Measurements from ENCODE around the gene PGAP1. TPM values are rescaled to one million over a fixed set of nuclear protein-coding genes. Genes with fewer than 3 reads are reported as not detected.

Gene PGAP1
- total RNA-seq, 2 donors from 2014 or later = 15.3 to 38.2 TPM

DNA sequence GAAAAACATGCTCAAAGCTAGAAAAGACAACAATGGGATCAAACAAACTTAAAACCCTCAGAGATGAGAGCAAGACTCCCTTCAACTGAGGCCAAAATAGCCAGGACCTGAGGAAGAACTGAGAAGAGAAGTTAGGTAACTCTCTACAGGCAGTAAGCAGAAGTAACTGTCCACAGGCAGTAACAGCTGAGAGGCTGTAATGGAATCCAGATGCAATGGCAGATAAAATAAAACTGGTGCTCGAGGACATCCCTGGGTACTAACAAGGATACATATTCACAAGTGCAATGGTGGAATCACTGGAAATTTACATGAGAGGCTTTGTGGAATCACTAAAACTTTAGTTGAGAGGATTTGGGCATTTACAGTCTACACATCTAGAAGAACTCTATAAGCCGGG, 86.9 kb downstream of the PGAP1 start:
- no peaks in the 10 kb centered on the region for H3K9me3 ChIP-seq
- DNase-seq (ENCODE audit: low spot score) (no peak), ATAC-seq (ENCODE audit: insufficient number of reproducible peaks, low FRiP score, low read depth) (no peak)
- no peaks in the 10 kb centered on the region for H3K36me3 ChIP-seq
- TF ChIP-seq, protein P1, sequence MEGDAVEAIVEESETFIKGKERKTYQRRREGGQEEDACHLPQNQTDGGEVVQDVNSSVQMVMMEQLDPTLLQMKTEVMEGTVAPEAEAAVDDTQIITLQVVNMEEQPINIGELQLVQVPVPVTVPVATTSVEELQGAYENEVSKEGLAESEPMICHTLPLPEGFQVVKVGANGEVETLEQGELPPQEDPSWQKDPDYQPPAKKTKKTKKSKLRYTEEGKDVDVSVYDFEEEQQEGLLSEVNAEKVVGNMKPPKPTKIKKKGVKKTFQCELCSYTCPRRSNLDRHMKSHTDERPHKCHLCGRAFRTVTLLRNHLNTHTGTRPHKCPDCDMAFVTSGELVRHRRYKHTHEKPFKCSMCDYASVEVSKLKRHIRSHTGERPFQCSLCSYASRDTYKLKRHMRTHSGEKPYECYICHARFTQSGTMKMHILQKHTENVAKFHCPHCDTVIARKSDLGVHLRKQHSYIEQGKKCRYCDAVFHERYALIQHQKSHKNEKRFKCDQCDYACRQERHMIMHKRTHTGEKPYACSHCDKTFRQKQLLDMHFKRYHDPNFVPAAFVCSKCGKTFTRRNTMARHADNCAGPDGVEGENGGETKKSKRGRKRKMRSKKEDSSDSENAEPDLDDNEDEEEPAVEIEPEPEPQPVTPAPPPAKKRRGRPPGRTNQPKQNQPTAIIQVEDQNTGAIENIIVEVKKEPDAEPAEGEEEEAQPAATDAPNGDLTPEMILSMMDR (IDR thresholded peaks at IDR 0.05) = no peak
- no peaks in the 10 kb centered on the region for H3K4me1 ChIP-seq (ENCODE audit: control insufficient read depth in 1 of 2, low read depth in 2 of 2)
- no peak overlapping the region for H3K27ac ChIP-seq
- H3K27me3 ChIP-seq (replicated peaks; ENCODE audit: insufficient read depth) = no peaks in the 10 kb centered on the region
- no peak overlapping the region for H3K4me3 ChIP-seq

DNA sequence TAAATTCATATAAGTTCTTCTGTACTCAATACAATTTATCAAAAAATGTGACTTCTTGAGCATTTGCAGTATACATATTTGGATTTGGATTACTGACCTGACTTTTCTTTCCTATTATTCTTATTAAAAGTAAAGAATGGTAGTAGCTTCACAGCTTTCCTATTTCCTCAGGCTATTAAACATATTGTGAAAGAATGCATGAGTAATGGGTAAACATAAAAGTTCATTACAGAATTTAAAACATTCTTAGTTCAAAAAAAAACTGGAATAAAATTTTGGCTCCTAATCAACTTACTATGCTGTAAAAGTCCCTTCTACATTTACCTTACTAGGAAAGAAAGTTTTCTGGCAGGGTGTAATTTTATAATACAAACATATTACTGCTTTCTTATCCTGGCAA, 90.1 kb downstream of the PGAP1 start:
- ATAC-seq (ENCODE audit: insufficient number of reproducible peaks, low FRiP score, low read depth) = no peak
- Histone ChIP-seq H3K27ac (no peak overlapping the region), H3K27me3 (replicated peaks; ENCODE audit: insufficient read depth) (no peaks in the 10 kb centered on the region), H3K9me3 (no peaks in the 10 kb centered on the region), H3K36me3 (no peaks in the 10 kb centered on the region), H3K4me1 (ENCODE audit: control insufficient read depth in 1 of 2, low read depth in 2 of 2) (no peaks in the 10 kb centered on the region), H3K4me3 (no peak overlapping the region)
- TF ChIP-seq, protein P1 (IDR thresholded peaks at IDR 0.05) = no peak
- DNase-seq (ENCODE audit: low spot score) = no peak

DNA sequence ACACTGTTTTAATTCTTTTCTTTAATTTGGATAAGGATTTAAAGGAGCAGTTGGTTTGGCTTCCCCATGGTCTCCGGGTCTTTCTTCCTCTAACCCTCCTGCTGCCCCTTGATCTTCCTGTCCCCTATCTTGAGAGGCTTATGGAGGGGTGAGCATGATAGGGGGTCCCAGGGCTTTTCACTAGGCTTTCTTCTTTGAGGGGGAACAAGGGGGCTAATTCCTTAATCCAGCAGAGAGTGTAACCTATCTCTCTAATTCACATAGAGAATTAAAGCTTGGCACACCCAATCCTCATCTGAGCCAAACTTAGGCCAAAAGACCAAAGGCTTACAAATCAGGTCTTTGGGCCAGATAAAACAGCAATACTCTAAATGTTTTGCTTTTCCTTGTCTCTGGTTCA, 95.8 kb downstream of the PGAP1 start:
- Histone ChIP-seq H3K27me3 (replicated peaks; ENCODE audit: insufficient read depth) (no peaks in the 10 kb centered on the region), H3K36me3 (no peaks in the 10 kb centered on the region)
- ATAC-seq (ENCODE audit: insufficient number of reproducible peaks, low FRiP score, low read depth) = no peak

DNA sequence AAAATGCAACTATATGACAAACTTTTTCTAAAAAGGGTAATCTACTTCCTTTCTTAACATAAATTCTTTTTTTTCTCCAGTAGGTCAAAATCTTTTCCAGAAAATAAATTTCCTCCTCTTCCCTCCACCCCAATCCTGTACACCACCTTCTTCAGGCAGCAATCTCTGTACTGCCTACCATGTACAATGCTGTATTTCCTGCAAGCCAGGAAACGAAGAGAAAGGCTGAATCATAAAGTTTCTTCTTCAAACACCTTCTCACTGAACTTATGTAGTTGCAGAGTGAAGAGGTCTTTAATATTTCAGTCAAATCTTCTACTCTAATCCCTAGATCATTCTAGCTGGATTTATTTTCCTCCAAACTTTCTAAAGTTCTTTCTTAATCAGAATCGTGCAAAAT, 99.2 kb downstream of the PGAP1 start:
- H3K4me3 ChIP-seq = no peak overlapping the region
- H3K4me1 ChIP-seq (ENCODE audit: control insufficient read depth in 1 of 2, low read depth in 2 of 2) = peaks cover 3 to 10% of the 10 kb centered on the region in 2 donors
- H3K27ac ChIP-seq = no peak overlapping the region
- DNase-seq (ENCODE audit: low spot score) = no peak
- TF ChIP-seq, protein P1 (IDR thresholded peaks at IDR 0.05) = no peak
- H3K9me3 ChIP-seq = no peaks in the 10 kb centered on the region
- H3K36me3 ChIP-seq = no peaks in the 10 kb centered on the region
- no peak for ATAC-seq (ENCODE audit: insufficient number of reproducible peaks, low FRiP score, low read depth)
- H3K27me3 ChIP-seq (replicated peaks; ENCODE audit: insufficient read depth) = no peaks in the 10 kb centered on the region

More for the DNA sequence above, 95.8 kb downstream of the PGAP1 start:
- Histone ChIP-seq H3K9me3 (no peaks in the 10 kb centered on the region), H3K27ac (no peak overlapping the region), H3K4me1 (ENCODE audit: control insufficient read depth in 1 of 2, low read depth in 2 of 2) (peaks cover 3 to 10% of the 10 kb centered on the region in 2 donors), H3K4me3 (no peak overlapping the region)
- DNase-seq (ENCODE audit: low spot score) = no peak
- TF ChIP-seq, protein P1 (IDR thresholded peaks at IDR 0.05) = no peak

DNA sequence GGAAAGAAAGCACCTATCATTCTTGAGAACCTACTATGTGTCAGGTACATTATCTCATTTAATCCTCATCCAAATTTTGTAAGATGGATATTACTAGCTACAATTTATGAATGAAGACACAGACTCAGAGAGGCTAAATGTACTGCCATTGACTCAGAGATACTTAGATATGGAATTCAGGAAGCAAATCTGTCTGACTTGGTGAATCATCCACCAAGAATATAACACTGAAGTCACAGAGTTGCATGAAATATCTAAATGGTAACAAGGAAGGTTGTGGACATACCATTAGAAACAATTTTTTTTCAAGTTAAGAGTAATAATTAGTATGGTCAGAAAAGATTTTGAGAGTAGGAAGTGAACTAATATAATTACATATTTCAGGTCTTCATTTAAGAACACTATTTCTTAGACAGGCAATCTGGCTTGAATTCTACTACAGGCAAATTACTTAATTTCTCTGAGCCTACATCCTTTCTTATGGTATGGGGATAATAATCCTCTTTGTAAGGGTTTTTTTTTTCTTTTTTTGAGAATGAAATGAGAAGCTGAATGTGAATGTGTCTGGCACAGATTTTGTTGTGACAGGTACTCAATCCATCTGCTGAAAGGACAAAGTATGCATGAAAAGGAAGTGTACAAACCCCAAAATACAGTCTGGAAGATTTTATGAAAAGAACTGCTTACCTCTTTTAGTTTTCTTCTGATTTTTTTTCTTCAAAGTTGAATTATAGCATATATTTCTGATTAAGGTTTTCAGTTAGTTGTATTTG, 102.6 kb downstream of the PGAP1 start:
- Histone ChIP-seq H3K27me3 (replicated peaks; ENCODE audit: insufficient read depth) (no peaks in the 10 kb centered on the region), H3K27ac (no peak overlapping the region), H3K9me3 (peaks cover 5% of the 10 kb centered on the region), H3K4me1 (ENCODE audit: control insufficient read depth in 1 of 2, low read depth in 2 of 2) (no peaks in the 10 kb centered on the region), H3K4me3 (no peak overlapping the region), H3K36me3 (no peaks in the 10 kb centered on the region)
- TF ChIP-seq, protein P1 (IDR thresholded peaks at IDR 0.05) = no peak
- DNase-seq (ENCODE audit: low spot score) (no peak), ATAC-seq (ENCODE audit: insufficient number of reproducible peaks, low FRiP score, low read depth) (no peak)
